ENCODE data around the gene DCAF16. TPM values are rescaled to one million over a fixed set of nuclear protein-coding genes. Genes with fewer than 3 reads are reported as not detected.

Gene DCAF16
- total RNA-seq, 2 experiments from 2014 or later: 39.8 to 43.0 TPM

- H3K27me3 Mint-ChIP-seq: no peaks in the 10 kb centered on the region
- H3K9me3 Mint-ChIP-seq: no peaks in the 10 kb centered on the region
- peaks cover 6% of the 10 kb centered on the region for H3K4me1 Mint-ChIP-seq
- H3K36me3 Mint-ChIP-seq: no peaks in the 10 kb centered on the region
- no peak overlapping the region for H3K4me3 Mint-ChIP-seq
- DNase-seq: no peak
- no peak overlapping the region for H3K27ac Mint-ChIP-seq
These were observed 41.0 kb downstream of the DCAF16 start for GRCh38 chr4:17769406-17770174.

GRCh38 chr4:17766826-17767458 is 43.6 kb downstream of the DCAF16 start:
- Mint-ChIP-seq H3K36me3 (no peaks in the 10 kb centered on the region), H3K4me1 (peaks cover 6% of the 10 kb centered on the region), H3K4me3 (no peak overlapping the region), H3K27ac (no peak overlapping the region), H3K9me3 (no peaks in the 10 kb centered on the region), H3K27me3 (no peaks in the 10 kb centered on the region)
- DNase-seq: no peak

GRCh38 chr4:17765514-17766286 is 44.9 kb downstream of the DCAF16 start:
- Mint-ChIP-seq H3K27ac (no peak overlapping the region), H3K36me3 (no peaks in the 10 kb centered on the region)

GRCh38 chr4:17763931-17764330 is 46.6 kb downstream of the DCAF16 start:
- H3K4me3 Mint-ChIP-seq: no peak overlapping the region
- no peak for DNase-seq
- no peak overlapping the region for H3K27ac Mint-ChIP-seq

More at GRCh38 chr4:17765514-17766286, 44.9 kb downstream of the DCAF16 start:
- Mint-ChIP-seq H3K4me1 (peaks cover 6% of the 10 kb centered on the region), H3K27me3 (no peaks in the 10 kb centered on the region), H3K9me3 (no peaks in the 10 kb centered on the region), H3K4me3 (no peak overlapping the region)
- DNase-seq: no peak

GRCh38 chr4:17763416-17763815 is 47.1 kb downstream of the DCAF16 start:
- no peak overlapping the region for H3K4me3 Mint-ChIP-seq
- H3K36me3 Mint-ChIP-seq: no peaks in the 10 kb centered on the region
- H3K27me3 Mint-ChIP-seq: no peaks in the 10 kb centered on the region
- DNase-seq: no peak
- H3K4me1 Mint-ChIP-seq: peaks cover 6% of the 10 kb centered on the region
- H3K27ac Mint-ChIP-seq: no peak overlapping the region
- H3K9me3 Mint-ChIP-seq: no peaks in the 10 kb centered on the region

More at GRCh38 chr4:17763931-17764330, 46.6 kb downstream of the DCAF16 start:
- Mint-ChIP-seq H3K9me3 (no peaks in the 10 kb centered on the region), H3K36me3 (no peaks in the 10 kb centered on the region), H3K4me1 (peaks cover 6% of the 10 kb centered on the region), H3K27me3 (no peaks in the 10 kb centered on the region)

GRCh38 chr4:17762726-17763125 is 47.8 kb downstream of the DCAF16 start:
- H3K4me3 Mint-ChIP-seq: no peak overlapping the region
- H3K9me3 Mint-ChIP-seq: no peaks in the 10 kb centered on the region
- H3K36me3 Mint-ChIP-seq: no peaks in the 10 kb centered on the region
- H3K27ac Mint-ChIP-seq: no peak overlapping the region
- no peak for DNase-seq
- no peaks in the 10 kb centered on the region for H3K27me3 Mint-ChIP-seq
- peaks cover 6% of the 10 kb centered on the region for H3K4me1 Mint-ChIP-seq

- H3K27me3 Mint-ChIP-seq: no peaks in the 10 kb centered on the region
- H3K36me3 Mint-ChIP-seq: no peaks in the 10 kb centered on the region
- no peak overlapping the region for H3K4me3 Mint-ChIP-seq
- no peak for DNase-seq
- no peak overlapping the region for H3K27ac Mint-ChIP-seq
- no peaks in the 10 kb centered on the region for H3K9me3 Mint-ChIP-seq
- H3K4me1 Mint-ChIP-seq: peaks cover 6% of the 10 kb centered on the region
These were observed 49.5 kb downstream of the DCAF16 start for GRCh38 chr4:17761062-17761461.

- Mint-ChIP-seq H3K4me1 (peaks cover 3% of the 10 kb centered on the region), H3K4me3 (no peak overlapping the region), H3K27me3 (no peaks in the 10 kb centered on the region)
These were observed 49.9 kb downstream of the DCAF16 start for GRCh38 chr4:17760626-17761025.

GRCh38 chr4:17758485-17758884 is 52.1 kb downstream of the DCAF16 start:
- Mint-ChIP-seq H3K27ac (no peak overlapping the region), H3K27me3 (no peaks in the 10 kb centered on the region), H3K4me1 (no peaks in the 10 kb centered on the region), H3K9me3 (no peaks in the 10 kb centered on the region), H3K36me3 (no peaks in the 10 kb centered on the region), H3K4me3 (no peak overlapping the region)
- DNase-seq: no peak

More at GRCh38 chr4:17760626-17761025, 49.9 kb downstream of the DCAF16 start:
- no peak overlapping the region for H3K27ac Mint-ChIP-seq
- H3K9me3 Mint-ChIP-seq: no peaks in the 10 kb centered on the region
- DNase-seq: no peak
- no peaks in the 10 kb centered on the region for H3K36me3 Mint-ChIP-seq

GRCh38 chr4:17757621-17758020 is 52.9 kb downstream of the DCAF16 start:
- Mint-ChIP-seq H3K4me3 (no peak overlapping the region), H3K9me3 (no peaks in the 10 kb centered on the region), H3K4me1 (no peaks in the 10 kb centered on the region), H3K27me3 (no peaks in the 10 kb centered on the region), H3K27ac (no peak overlapping the region), H3K36me3 (no peaks in the 10 kb centered on the region)
- DNase-seq: no peak

- H3K9me3 Mint-ChIP-seq: no peaks in the 10 kb centered on the region
- no peaks in the 10 kb centered on the region for H3K27me3 Mint-ChIP-seq
These were observed 56.9 kb downstream of the DCAF16 start for GRCh38 chr4:17753646-17754045.

More at GRCh38 chr4:17753646-17754045, 56.9 kb downstream of the DCAF16 start:
- Mint-ChIP-seq H3K36me3 (no peaks in the 10 kb centered on the region), H3K27ac (no peak overlapping the region), H3K4me1 (no peaks in the 10 kb centered on the region), H3K4me3 (no peak overlapping the region)
- DNase-seq: no peak

Other genes starting within 250 kb of the DCAF16 start
- 100 to 1,000 TPM; 146 TPM for gene LAP3, start 233.6 kb downstream of the DCAF16 start, total RNA-seq
- 10 to 100 TPM; 57.2 to 72.5 TPM for gene MED28, start 196.1 kb downstream of the DCAF16 start, total RNA-seq
- gene FAM184B, start 29.1 kb downstream of the DCAF16 start, total RNA-seq: under 1 TPM in 1 of 2 experiments, not detected in 1; 0.04 TPM
- 10 to 100 TPM; 68.7 to 69.0 TPM for gene NCAPG, start 222 bp upstream of the DCAF16 start, total RNA-seq
- gene LCORL, start 211.0 kb upstream of the DCAF16 start, total RNA-seq: 1 to 10 TPM; 4.6 to 7.1 TPM